HG03066 (cell line): Measurements from ENCODE around the gene SLC10A6.
"Not testable (repeated sequence)": the region's sequence is repeated elsewhere in the genome, so short reads cannot be mapped to it uniquely, and the experiment has no call there.

Experiments
- ATAC-seq: cut with Tn5 transposase; IDR thresholded peaks from one replicate; pipeline ENCODE4 v1.9.1; 2021; ENCODE audit warnings: low read depth; ENCODE audit not compliant: unreplicated experiment

Gene SLC10A6, protein sequence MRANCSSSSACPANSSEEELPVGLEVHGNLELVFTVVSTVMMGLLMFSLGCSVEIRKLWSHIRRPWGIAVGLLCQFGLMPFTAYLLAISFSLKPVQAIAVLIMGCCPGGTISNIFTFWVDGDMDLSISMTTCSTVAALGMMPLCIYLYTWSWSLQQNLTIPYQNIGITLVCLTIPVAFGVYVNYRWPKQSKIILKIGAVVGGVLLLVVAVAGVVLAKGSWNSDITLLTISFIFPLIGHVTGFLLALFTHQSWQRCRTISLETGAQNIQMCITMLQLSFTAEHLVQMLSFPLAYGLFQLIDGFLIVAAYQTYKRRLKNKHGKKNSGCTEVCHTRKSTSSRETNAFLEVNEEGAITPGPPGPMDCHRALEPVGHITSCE

DNA sequence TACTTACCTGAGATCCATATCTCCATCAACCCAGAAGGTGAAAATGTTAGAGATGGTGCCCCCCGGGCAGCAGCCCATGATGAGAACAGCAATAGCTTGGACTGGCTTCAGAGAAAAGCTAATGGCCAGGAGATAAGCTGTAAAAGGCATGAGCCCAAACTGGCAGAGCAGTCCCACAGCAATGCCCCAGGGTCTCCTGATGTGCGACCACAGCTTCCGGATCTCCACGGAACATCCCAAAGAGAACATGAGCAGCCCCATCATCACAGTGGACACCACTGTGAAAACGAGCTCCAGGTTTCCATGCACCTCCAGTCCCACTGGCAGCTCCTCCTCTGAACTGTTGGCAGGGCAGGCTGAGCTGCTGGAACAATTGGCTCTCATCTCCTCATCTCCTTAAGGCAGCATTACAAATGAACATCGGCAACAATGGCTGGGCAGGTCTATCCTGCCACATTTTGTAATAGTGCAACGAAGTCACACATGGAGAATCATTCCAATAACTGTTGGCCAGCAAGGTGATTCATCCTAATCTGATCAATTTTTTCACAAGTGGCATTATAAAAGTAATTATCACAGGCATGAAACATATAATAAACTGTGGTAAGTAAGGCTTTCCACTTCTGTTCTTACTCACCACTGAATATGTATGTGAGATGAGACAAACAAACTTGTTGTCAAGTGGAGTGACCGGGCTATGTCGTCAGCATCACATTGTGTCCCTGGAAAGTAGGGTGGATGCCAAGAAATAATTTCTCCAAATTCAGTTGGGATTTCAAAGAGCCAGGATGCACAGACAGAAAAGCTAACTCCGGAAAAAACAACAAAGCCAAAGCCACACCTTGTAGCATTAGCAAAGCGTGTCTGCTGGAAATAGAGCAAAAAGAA, at the start of gene SLC10A6:
SLC10A6 (minus strand) TSS at position 653 of the 888 bp plus-strand sequence; CDS start at position 384, 269 bp downstream.
- ATAC-seq = no peak

DNA sequence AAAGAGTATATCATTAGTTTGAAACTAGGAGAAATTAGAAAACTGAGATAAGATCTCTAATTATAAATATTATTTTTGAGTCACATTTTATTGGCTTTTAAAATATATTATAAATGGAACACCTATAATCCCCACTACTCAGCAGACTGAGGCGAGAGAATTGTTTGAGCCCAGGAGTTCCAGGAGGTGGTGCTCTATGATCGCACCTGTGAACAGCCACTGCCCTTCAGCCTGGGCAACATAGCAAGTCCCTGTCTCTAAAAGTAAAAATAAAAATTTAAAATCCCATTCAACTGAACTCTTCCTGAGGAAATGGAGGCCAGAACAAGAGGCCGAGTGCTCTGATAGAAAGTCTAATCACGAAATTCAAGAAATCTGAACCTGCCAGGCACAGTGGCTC, 49.4 kb upstream of the SLC10A6 start:
- ATAC-seq = no peak

DNA sequence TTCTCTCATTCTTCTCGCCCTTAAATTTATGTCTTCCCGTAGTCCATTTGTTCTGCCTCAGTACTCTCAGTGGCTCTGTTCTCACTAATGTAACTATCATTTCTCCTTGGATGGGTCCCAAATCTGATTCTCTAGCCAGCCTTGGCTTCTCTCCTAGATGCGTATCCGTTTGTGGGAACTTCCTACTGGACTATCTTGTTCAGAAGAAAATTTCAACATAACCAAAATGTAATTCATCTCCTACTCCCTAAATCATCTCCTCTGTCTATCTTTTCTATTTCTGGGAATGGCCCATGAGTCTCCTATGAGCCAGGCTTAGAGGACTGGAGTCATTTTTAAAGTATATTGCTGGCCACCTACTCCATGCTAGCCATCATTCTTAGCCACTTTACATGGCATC, 47.4 kb upstream of the SLC10A6 start:
- no peak for ATAC-seq

DNA sequence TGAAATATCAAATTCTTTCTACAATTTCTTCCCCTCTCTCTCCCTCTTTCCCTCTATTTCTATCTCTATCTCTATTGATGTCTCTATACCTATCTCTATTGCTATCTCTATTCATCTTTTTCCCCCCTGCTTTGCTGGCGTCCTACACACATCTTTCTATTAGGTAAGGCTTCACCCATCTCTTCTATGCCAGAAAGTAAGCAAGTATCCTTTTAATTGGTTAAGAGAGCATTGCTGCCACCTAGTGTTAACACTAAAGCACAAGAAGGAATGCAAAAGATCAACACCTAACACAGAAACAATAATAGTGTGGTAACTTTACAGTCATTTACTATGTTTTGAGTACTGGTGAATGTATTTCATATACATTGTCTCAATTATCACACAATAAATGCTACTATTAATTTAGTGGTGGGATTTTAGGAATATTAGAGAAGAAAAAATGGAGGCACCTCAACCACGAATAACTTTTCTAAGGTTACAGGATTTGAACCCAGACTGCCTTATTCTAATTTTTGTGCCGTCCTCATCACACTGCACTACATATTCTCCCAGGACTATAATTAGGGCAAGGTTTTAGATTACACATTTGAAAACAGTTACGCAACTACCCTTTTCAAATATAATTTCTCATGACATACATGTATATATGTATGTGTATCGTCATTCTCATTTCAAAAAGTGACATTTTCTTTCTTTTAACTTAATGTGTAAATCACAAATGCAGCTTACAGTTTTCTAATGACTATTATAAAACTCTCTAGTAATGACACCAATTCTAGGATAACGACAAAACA, 46.7 kb upstream of the SLC10A6 start:
- peak; percentile 49 for ATAC-seq

DNA sequence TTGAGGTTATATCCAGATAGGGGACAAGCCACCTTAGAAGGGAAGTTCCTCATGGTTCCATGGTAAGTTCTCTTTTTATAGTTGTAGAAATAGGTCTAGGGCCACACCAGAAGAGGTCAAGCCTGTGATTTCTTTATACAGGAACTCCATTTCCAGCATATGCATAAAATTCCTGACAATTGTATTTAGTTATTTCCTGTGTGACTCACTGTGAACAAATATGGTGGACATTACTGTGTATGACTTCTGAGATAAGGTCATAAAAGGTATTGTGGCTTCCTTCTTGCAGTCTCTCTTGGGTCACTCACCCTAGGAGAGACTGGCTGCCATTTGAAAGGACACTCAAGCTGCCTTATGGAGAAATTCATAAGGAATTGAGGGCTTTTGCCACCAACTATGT, 45.3 kb upstream of the SLC10A6 start:
- no peak for ATAC-seq

DNA sequence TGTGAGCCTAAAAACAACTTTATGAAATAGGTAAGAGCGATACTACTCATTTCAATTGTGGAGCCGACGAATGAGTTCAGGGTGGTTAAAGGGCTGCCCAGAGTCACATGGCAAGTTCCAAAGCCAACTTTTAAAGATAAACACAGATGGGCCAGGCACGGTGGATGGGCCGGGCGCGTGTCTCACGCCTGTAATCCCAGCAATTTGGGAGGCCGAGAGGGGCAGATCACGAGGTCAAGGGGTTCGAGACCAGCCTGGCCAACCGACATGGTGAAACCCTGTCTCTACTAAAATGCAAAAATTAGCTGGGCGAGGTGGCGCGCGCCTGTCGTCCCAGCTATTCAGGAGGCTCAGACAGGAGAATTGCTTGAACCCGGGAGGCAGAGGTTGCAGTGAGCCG, 44.0 kb upstream of the SLC10A6 start:
- no peak for ATAC-seq

DNA sequence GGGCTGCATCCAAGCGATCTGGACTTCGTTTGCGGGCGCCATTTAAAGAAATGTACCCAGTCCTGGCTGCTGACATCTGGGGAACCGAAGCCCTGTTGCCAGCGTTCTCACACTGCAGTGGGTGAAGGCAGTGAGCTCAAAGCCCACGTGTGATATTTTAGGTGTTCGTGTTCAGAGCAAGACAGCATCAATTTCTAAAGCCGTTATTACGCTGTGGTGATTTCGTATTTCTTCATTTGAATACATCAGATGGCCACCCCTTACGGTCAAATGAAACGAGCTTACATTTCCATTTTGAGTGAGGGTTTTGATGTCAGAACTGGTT, 43.4 kb upstream of the SLC10A6 start:
- ATAC-seq = no peak

DNA sequence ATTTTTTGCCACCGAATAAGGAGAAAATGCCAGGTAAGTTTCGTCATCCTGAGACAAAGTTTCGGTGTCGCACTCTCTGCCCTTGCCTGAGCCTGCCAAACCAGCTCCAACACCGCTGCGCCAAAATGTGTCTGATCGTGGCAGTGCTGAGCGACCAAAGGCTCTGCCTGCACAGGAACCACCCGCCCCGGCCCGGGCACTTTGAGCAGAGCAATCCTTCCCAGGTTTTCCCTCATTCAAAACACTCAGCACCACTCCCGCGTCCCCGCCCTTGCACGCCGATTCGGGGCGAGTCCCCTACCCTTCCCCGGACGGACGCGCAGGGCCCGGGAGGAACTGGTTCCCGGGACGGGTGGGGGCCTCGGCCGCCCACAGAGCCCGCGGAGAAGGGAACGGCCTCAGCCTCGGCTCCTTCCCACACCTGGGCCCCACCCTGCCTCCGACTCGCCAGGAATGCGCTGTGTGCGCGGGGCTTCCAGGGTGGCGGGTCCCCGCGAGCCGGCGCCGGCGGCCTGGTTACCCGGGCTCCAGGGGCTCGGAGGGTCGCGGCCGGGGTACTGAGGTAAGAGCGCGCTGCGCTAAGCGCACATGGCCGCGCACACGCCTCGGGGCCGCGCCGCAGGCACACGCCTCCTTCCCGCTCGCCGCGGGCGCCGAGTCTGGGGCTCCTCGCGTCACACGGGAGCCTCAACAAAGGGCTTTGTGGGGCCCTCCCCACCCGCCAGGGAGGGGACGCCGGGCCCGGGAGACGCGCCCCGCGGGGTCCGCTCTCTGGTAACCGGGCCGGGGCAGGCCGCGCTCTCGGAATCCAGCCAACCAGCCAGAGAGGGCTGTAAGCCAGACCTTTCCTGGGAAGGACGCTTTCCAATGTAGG, 42.8 kb upstream of the SLC10A6 start, which contains the start of gene C4orf36:
C4orf36 (minus strand) TSS at position 661 of the 874 bp plus-strand sequence. CDS start 902 bp downstream, outside the sequence.
- ATAC-seq = peak; percentile 55

DNA sequence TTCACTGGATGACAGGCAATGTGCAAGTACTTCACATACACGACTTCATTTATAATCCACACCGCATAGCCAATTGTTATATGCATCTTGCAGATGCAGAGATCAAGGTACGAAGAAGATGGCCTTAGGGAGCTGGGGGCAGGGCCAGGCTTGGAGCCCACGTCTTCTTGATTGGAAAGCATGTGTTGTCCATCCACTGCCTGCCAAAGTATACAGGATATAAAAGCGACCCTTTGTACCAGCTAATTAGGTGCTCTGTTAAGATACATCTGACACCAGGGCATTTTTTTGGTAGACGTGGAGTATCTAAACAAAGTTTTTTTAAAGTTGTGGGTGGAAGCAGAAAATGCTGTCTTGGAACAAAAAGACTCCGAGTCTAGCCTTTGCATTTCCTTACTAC, 41.6 kb upstream of the SLC10A6 start:
- ATAC-seq = no peak

DNA sequence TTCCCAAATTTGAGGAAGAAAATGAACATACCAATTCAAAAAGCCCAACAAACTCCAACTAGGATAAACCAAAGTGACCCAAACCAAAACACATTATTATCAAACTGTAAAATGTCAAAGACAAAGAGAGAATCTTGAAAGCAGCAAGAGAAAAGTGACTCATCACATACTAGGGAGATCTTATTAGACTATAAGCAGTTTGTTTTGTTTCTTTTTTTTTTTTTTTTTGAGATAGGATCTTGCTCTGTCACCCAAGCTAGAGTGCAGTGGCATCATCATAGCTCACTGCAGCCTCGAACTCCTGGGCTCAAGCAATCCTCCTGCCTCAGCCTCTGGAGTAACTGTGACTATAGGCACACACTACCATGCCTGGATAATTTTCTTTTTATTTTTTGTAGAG, 30.5 kb upstream of the SLC10A6 start:
- ATAC-seq = no peak

DNA sequence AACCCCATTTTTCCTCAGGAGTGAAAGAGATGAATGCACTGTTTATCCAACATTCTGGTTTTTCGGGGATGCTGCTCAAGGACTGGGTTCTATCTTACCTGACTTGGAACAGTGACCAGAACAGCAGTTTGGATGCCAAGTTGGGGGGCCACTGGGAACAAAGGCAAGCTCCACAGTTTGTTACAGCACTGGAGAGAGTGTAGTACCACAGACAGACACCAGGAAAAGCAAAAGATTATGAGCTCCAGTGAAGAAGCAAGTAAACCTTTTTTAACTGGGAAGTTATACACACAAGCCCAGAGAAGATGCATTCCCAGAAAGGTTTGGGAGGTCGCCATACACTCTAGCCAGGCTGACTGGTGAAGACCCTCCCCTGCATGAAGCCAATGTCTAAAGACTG, 29.5 kb upstream of the SLC10A6 start:
- no peak for ATAC-seq

DNA sequence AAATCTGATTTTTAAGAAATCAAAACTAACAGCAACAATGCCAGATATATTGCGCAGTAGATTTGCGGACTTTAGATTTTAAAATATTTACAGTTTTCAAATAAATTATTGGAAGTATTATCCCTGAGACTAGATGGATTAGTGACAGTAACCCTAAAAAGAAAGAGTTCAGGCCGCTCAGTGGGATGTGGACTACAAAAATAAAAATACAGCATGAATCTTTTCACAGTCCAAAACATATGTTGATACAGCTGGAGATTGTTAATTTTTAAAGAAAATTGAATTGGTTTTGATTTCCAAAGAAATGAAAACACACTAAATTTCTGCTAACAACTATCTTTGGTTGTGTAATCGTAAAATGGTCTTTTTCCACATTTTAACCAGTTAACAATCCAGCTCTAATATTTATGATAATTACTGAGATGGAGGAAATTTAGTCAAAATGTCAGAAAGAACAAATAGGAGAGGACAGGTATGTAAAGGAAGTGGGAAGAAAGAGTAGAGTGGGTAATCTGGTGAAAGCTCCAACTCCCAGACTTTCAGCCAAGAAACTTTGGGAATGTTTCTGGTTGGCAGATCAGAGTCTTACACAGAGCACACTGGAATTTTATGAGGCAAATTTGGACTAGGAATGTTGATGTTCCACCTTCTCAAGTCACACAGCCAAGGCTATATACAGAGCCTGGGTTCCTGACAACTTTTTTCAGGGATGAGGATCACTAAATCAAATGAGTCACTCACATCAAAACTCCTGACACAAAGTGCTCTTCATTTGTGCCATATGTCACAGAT, 27.9 kb upstream of the SLC10A6 start:
- ATAC-seq = no peak

DNA sequence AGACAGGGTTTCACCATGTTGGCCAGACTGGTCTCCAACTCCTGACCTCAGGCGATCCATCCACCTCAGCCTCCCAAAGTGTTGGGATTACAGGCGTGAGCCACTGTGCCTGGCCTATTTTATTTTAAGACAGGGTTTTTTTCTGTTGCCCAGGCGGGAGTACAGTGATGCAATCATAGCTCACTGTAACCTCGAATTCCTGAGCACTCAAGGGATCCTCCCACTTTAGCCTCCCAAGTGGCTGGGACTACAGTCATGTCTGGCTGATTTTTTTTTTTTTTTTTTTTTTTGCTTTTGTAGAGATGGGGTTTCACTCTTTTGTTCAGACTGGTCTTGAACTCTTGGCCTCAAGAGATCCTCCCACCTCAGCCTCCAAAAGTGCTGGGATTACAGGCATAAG, 26.3 kb upstream of the SLC10A6 start:
- not testable (repeated sequence) for ATAC-seq

DNA sequence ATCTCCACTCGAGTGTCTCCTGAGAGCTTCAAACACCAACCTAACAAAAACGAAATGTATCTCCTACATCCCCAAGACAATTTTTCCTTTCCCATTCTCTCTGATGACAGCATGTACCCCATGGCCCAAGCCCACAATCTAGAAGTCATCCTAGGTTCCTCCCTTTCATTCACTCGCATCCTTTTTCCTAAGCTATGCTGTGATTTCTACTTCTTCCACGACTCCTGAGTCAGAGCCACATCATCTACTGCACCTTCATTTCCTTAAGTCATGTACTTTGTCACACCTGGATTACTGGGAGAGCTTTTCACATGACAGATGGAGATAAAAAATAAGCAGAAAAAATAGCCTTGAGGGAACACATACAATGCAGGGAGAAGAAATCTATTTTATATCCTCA, 23.0 kb upstream of the SLC10A6 start:
- ATAC-seq = no peak

DNA sequence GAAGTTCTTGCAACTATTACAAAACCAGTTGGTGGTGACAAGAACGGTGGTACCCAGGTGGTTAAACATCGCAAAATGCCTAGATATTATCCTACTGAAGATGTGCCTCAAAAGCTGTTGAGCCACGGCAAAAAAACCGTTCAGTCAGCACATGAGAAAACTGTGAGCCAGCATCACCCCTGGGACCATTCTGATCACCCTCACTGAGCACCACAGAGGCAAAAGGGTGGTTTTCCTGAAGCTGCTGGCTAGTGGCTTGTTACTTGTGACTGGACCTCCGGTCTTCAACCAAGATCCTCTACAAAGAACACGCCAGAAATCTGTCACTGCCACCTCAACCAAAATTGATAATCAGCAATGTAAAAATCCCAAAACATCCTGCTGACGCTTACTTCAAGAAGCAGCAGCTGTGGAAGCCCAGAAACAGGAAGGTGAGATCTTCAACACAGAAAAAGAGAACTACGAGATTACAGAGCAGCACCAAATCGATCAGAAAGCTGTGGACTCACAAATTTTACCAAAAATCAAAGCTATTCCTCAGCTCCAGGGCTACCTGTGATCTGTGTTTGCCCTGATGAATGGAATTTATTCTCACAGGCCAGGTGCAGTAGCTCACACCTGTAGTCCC, 21.4 kb upstream of the SLC10A6 start:
- ATAC-seq = no peak

DNA sequence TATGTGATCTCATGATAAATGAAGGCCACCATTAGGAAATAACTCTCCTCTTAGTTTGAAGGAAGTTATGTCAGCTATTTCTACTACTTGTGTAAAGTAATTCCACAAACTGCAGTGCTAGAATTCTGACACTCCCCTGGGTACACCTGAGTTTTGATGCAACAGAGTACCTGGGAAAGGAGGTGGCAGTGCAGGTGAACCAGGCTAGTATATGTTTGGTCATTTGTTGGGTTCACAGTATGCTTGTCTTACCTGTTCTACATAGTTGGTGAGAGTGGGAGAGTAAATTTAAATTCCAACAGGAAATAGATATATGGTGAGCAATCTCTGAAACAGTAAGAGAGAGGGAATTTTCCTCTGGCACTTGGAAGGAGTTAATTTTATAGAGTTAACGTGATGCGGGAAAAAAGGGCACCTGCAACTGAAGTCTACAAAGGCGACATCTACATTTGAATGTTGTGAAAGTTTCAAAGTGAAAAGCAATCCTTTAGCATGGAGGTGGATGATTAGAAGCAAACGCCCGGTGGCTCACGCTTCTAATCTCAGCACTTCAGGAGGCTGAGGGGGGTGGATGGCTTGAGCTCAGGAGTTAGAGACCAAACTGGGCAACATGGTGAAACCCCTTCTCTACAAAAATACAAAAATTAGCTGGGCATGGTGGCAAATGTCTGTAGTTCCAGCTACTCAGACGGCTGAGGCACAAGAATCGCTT, 8.3 kb upstream of the SLC10A6 start:
- no peak for ATAC-seq

DNA sequence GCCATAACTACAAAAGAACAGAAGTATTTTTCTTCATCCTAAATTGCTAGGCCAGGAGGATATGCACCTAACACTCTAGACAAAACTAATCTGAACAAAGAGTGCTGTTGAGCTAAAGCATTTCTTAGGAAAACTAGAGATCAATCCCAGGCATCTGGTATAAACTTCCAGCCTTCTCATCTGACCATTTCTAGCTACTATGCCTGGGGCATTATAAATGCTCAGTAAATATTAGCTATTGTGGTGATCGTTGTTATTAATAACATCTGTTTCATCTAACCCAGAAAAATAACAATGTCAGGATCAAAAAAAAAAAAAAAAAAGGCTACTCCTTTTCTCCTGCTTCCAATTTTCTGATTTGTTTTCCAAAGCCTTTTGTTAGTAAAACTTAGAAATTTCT, 7.7 kb upstream of the SLC10A6 start:
- ATAC-seq = no peak

DNA sequence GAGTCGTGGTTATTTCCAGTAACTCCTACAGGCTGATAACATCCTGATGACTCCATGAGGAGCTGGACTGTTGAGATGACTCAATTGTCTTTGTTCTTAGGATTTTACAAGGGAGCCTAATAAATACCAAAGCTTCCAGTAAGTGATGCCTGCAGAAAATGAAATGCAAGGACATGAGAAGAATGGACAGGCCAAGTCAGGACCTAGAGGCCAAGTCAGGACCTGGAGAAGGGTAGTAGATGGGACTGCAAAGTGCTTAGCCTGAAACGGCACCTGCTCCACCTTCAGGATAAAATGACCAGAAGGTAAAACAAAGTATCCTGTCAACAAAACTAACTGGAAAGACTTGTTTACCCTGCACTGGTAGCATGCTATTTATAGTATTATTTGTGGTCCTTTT, 6.4 kb upstream of the SLC10A6 start:
- ATAC-seq = no peak
